ENCODE data around the gene STON2.
A peak's percentile ranks its signal among the peaks of the same experiment; 100 is the strongest.

Gene STON2

DNA sequence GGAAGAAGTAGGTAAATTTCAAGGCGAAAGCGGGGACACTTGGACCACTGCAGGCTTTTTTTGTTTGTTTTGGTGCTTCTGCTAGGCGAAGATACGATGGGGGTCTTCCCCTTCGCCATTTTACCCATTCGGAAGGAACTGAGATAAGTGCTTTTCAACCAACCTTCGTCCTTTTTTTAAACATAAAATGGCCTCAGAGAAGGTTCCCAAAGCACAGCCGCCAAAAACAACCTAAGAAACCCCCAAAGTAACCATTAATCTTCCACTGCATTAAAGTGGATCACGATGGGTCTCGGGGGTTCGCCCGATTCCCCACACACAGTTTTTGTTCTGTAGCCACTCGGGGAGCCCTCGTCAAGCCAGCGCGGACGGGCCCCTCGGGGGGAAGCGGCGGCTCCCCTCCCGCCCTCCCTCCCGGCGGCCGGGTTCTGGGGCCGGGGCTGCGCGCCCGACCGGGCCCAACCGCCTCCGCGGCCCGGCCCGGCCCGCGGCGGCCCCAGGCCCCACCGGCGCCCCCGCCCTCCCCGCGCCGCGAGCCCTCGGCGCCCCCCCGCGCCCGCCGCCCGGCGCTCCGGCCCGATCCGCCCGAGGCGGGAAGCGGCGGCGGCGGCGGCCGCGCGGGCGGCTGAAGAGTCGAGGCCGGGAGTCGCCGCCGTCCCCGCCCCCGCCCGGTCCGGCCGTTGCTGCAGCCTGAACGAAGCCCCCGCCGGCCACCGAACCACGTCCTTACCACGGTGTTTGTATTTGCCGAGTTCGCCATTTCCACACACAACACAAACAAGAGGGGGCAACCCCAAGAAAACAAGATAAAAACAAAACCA lies 180.2 kb downstream of the STON2 start:
- no peak for DNase-seq

DNA sequence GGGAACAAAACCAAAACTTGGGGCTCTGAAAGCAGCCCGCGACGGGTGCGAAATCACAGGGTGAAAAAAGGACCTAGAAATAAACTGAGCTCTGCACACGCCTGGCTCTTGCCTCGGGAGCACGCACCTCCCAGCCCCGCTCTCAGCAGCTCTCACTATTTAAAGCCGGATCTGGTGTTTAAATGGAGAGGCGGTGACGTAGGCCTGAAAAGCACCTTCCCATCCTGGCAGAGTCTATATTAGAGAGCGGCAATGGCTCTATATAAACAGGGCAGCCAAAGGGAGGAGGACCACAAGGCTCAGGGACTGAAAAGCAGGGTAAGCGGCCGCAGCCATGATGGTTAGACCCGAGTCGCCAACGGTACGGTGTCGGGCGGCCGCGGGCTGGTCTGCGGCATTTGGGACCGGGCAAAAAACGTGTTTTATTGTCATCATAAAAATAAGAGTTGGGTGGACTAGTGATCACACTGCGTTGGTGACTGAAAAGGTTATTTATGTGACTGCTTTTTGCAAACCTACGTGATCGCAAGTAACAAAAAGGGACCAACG lies 180.8 kb downstream of the STON2 start:
- DNase-seq, result peak; percentile 99

DNA sequence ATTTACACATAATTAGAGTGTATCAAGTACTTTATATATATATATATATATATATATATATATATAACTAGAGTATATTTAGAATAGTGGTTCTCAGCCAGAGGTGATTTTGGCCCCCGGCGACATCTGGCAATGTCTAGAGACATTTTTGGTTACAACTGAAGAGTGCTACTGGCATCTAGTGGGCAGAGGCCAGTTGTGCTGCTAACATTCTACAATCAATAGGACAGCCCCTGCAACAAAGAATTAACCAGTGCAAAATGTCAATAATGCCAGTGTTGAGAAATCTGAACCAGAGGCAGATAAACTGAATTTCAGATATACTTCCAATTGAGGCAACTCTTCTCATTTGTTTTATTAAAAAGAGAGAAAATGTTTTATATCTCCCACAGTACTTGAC lies 188.3 kb downstream of the STON2 start:
- DNase-seq, result no peak

Measured in NCI-H1417 treated with DMSO at 0.1 percent for 48 hours (cell line).